H1 (cell line): ENCODE results near the gene EPN3. TPM values are rescaled to one million over a fixed set of nuclear protein-coding genes. Genes with fewer than 3 reads are reported as not detected.

Source experiments
- CTCF ChIA-PET: fragments of 300-600 bp; sonication (Branson Sonifier 250); formaldehyde crosslinking; loops from one replicate; lab custom pipeline; 2021; ENCODE audit not compliant: partially characterized antibody; lab: Charles Lee
- POLR2A ChIA-PET: fragments of 300-600 bp; sonication (Branson Sonifier 250); formaldehyde crosslinking; loops from one replicate; lab custom pipeline; 2021; ENCODE audit warnings: inconsistent platforms; ENCODE audit not compliant: partially characterized antibody; lab: Charles Lee
- DNase-seq, 2 experiments: peaks; one replicate each; pipeline versions ENCODE4 v3.0.0 to v3.0.0-alpha.2; 2010 to 2022; ENCODE audit warnings: low spot score in 2 of 2, low read depth in 1 of 2, mixed read lengths in 1 of 2
- FAIRE-seq: peaks from 2 replicates; lab custom pipeline; 2011; peaks lifted over from hg19 to GRCh38; lab: Jason Lieb, UNC
- H2AFZ ChIP-seq: 2 replicates; pipeline ENCODE4 v1.8.1; 2012; ENCODE audit warnings: low read length, inconsistent platforms
- H2AK5ac ChIP-seq: 2 replicates; pipeline ENCODE4 v1.6.1; 2013; ENCODE audit warnings: low read depth, low read length
- H2BK120ac ChIP-seq: replicated peaks from 2 replicates; pipeline ENCODE3; 2013; ENCODE audit warnings: low read depth, low read length, inconsistent platforms
- H2BK12ac ChIP-seq: 2 replicates; pipeline ENCODE4 v1.6.1; 2013; ENCODE audit warnings: low read depth, low read length
- H2BK15ac ChIP-seq: 2 replicates; pipeline ENCODE4 v1.6.1; 2013; ENCODE audit warnings: low read length
- H2BK20ac ChIP-seq: 2 replicates; pipeline ENCODE4 v1.6.1; 2013; ENCODE audit warnings: low read length
- H2BK5ac ChIP-seq: 2 replicates; pipeline ENCODE4 v1.6.1; 2013; ENCODE audit warnings: low read depth, low read length
- H3K14ac ChIP-seq: 2 replicates; pipeline ENCODE4 v1.6.1; 2013; ENCODE audit warnings: inconsistent platforms; ENCODE audit not compliant: insufficient read length
- H3K18ac ChIP-seq: 2 replicates; pipeline ENCODE4 v1.6.1; 2013; ENCODE audit warnings: low read length; ENCODE audit errors: extremely low read depth
- H3K23ac ChIP-seq: 2 replicates; pipeline ENCODE4 v1.6.1; 2013; ENCODE audit warnings: inconsistent platforms; ENCODE audit not compliant: insufficient read length
- H3K23me2 ChIP-seq: 2 replicates; pipeline ENCODE4 v1.6.1; 2013; ENCODE audit warnings: low read depth, low read length
- H3K27ac ChIP-seq: 2 replicates; pipeline ENCODE4 v1.6.1; 2011; ENCODE audit warnings: low read depth, low read length, inconsistent platforms
- H3K27me3 ChIP-seq, 4 experiments: replicated peaks in 1 of 4; 1 replicate in 1 of 4; 2 replicates in 3 of 4; pipeline versions ENCODE4 v1.6.1 to v1.8.1; 2011 to 2013; ENCODE audit warnings: low read length in 3 of 4, mild to moderate bottlenecking in 3 of 4, inconsistent platforms in 2 of 4, mixed read lengths in 2 of 4, moderate library complexity in 1 of 4; ENCODE audit not compliant: control insufficient read depth in 3 of 4, insufficient read depth in 3 of 4; ENCODE audit errors: extremely low read depth in 1 of 4
- H3K36me3 ChIP-seq, 4 experiments: 2 replicates each; pipeline versions ENCODE4 v1.6.1 to v1.8.1; 2011 to 2013; ENCODE audit warnings: mild to moderate bottlenecking in 4 of 4, low read length in 3 of 4, moderate library complexity in 2 of 4, control low read depth in 1 of 4, inconsistent platforms in 1 of 4; ENCODE audit not compliant: insufficient read depth in 4 of 4, control insufficient read depth in 2 of 4
- H3K4ac ChIP-seq: replicated peaks from 2 replicates; pipeline ENCODE3; 2013; ENCODE audit warnings: low read length, low read depth, mixed read lengths, inconsistent platforms; ENCODE audit not compliant: insufficient read length
- H3K4me1 ChIP-seq, 4 experiments: replicated peaks in 1 of 4; 1 replicate in 1 of 4; 2 replicates in 3 of 4; pipeline versions ENCODE4 v1.6.1 to v1.8.1; 2011 to 2013; ENCODE audit warnings: low read length in 3 of 4, inconsistent platforms in 2 of 4, mixed read lengths in 1 of 4; ENCODE audit not compliant: insufficient read depth in 4 of 4, control insufficient read depth in 3 of 4
- H3K4me2 ChIP-seq, 2 experiments: 2 replicates each; pipeline versions ENCODE4 v1.6.1 to v1.8.1; 2011 to 2013; ENCODE audit warnings: low read depth in 2 of 2, low read length in 2 of 2, control low read depth in 1 of 2, inconsistent platforms in 1 of 2, mild to moderate bottlenecking in 1 of 2; ENCODE audit not compliant: insufficient read depth in 1 of 2
- H3K4me3 ChIP-seq, 4 experiments: fragments of 200-600, 300-600 bp in 1 of 4; sonication (generic), shearing (Covaris generic), sonication (Bioruptor Twin) in 1 of 4; 2 replicates each; pipeline versions ENCODE4 v1.5.1 to v1.8.1; 2011 to 2016; ENCODE audit warnings: low read length in 4 of 4, low read depth in 3 of 4, control low read depth in 2 of 4, inconsistent platforms in 2 of 4, mild to moderate bottlenecking in 2 of 4, mixed read lengths in 1 of 4, moderate library complexity in 1 of 4; ENCODE audit not compliant: insufficient read depth in 2 of 4; ENCODE audit errors: extremely low read depth in 1 of 4
- H3K56ac ChIP-seq: replicated peaks from 2 replicates; pipeline ENCODE3; 2013; ENCODE audit warnings: low read depth, mild to moderate bottlenecking, mixed read lengths, low read length, inconsistent platforms; ENCODE audit not compliant: insufficient read length
- H3K79me1 ChIP-seq: 2 replicates; pipeline ENCODE4 v1.6.1; 2013; ENCODE audit warnings: low read depth, low read length, control low read depth
- H3K79me2 ChIP-seq, 2 experiments: 2 replicates each; pipeline versions ENCODE4 v1.6.1 to v1.8.1; 2012 to 2013; ENCODE audit warnings: low read length in 2 of 2, mild to moderate bottlenecking in 2 of 2, inconsistent platforms in 1 of 2; ENCODE audit not compliant: insufficient read depth in 2 of 2, control insufficient read depth in 1 of 2
- H3K9ac ChIP-seq, 4 experiments: replicated peaks in 1 of 4; 1 replicate in 1 of 4; 2 replicates in 3 of 4; pipeline versions ENCODE4 v1.6.1 to v1.8.1; 2011 to 2013; ENCODE audit warnings: low read depth in 3 of 4, low read length in 3 of 4, control low read depth in 2 of 4, mild to moderate bottlenecking in 2 of 4, moderate library complexity in 2 of 4, inconsistent platforms in 1 of 4; ENCODE audit errors: extremely low read depth in 1 of 4
- H3K9me3 ChIP-seq, 2 experiments: 2 replicates each; pipeline versions ENCODE4 v1.6.1 to v1.8.1; 2012 to 2013; ENCODE audit warnings: mild to moderate bottlenecking in 2 of 2, moderate library complexity in 2 of 2, control low read depth in 1 of 2, inconsistent platforms in 1 of 2, low read depth in 1 of 2, low read length in 1 of 2, mixed read lengths in 1 of 2; ENCODE audit not compliant: insufficient read depth in 2 of 2
- H4K20me1 ChIP-seq, 2 experiments: replicated peaks in 1 of 2; 2 replicates each; pipeline versions ENCODE3 to v1.8.1; 2011 to 2013; ENCODE audit warnings: inconsistent platforms in 2 of 2, low read length in 2 of 2, mild to moderate bottlenecking in 1 of 2; ENCODE audit not compliant: insufficient read depth in 2 of 2, control insufficient read depth in 1 of 2
- H4K5ac ChIP-seq: 2 replicates; pipeline ENCODE4 v1.6.1; 2013; ENCODE audit warnings: low read length, low read depth, mixed read lengths, inconsistent platforms; ENCODE audit not compliant: insufficient read length
- H4K8ac ChIP-seq: 2 replicates; pipeline ENCODE4 v1.8.0; 2013; ENCODE audit warnings: mild to moderate bottlenecking, moderate library complexity, low read length, inconsistent platforms; ENCODE audit not compliant: insufficient read depth; ENCODE audit errors: extremely low read depth
- H4K91ac ChIP-seq: replicated peaks from 2 replicates; pipeline ENCODE3; 2013; ENCODE audit warnings: low read length, mixed read lengths, inconsistent platforms; ENCODE audit not compliant: insufficient read length
- BCL11A ChIP-seq, 2 experiments: IDR thresholded peaks; one replicate each; pipeline ENCODE4 v1.6.1; 2011; ENCODE audit warnings: low read depth in 2 of 2, low read length in 2 of 2, mild to moderate bottlenecking in 2 of 2
- CBX5 ChIP-seq: fragments of 300-800, 300-1000 bp; sonication (generic); IDR thresholded peaks from 2 replicates; pipeline ENCODE4 v1.7.1; 2016; ENCODE audit warnings: antibody characterized with exemption, low read length, low read depth
- EZH2 ChIP-seq: fragments of 200-600 bp; sonication (generic); IDR thresholded peaks from 2 replicates; pipeline ENCODE4 v1.7.1; 2012; ENCODE audit warnings: low read depth, mild to moderate bottlenecking, moderate library complexity, low read length, inconsistent platforms; ENCODE audit not compliant: severe bottlenecking
- FOSL1 ChIP-seq: IDR thresholded peaks from 2 replicates; pipeline ENCODE4 v1.6.1; 2011; ENCODE audit warnings: mild to moderate bottlenecking, low read depth, low read length, moderate library complexity; ENCODE audit not compliant: insufficient read depth
- RNF2 ChIP-seq: fragments of 200-900, 300-1000 bp; sonication (generic); IDR thresholded peaks from 2 replicates; pipeline ENCODE4 v1.7.1; 2016; ENCODE audit warnings: borderline replicate concordance, low read depth, mild to moderate bottlenecking, antibody characterized with exemption, low read length; ENCODE audit not compliant: poor library complexity, severe bottlenecking; ENCODE audit errors: missing control alignments
- RXRA ChIP-seq: IDR thresholded peaks from 2 replicates; pipeline ENCODE4 v1.6.1; 2011; ENCODE audit warnings: low read depth, mild to moderate bottlenecking, low read length, moderate library complexity; ENCODE audit not compliant: insufficient read depth
- TAF1 ChIP-seq: IDR thresholded peaks from 2 replicates; pipeline ENCODE4 v1.6.1; 2011; ENCODE audit warnings: mild to moderate bottlenecking, low read depth, low read length
- TAF7 ChIP-seq: optimal IDR thresholded peaks from 2 replicates; pipeline ENCODE3; 2011; ENCODE audit warnings: low read depth, mild to moderate bottlenecking, inconsistent platforms, low read length, moderate library complexity, borderline replicate concordance
- USF2 ChIP-seq: IDR thresholded peaks from 2 replicates; pipeline ENCODE4 v1.6.1; 2011; ENCODE audit warnings: low read length, improper control_type of control experiment
- WGBS, 2 experiments: shearing (Covaris generic) in 1 of 2; methylation state at CpG; one replicate each; pipeline versions ENCODE4 v1.1.6 to v1.1.7; 2013 to 2015; ENCODE audit warnings: low lambda C conversion rate in 2 of 2, mixed read lengths in 2 of 2, inconsistent platforms in 1 of 2, low coverage in 1 of 2, missing lambda C conversion rate in 1 of 2; ENCODE audit not compliant: insufficient replicate concordance in 2 of 2, insufficient coverage in 1 of 2, insufficient read length in 1 of 2; ENCODE audit errors: extremely low coverage in 1 of 2, missing lambda C conversion rate in 1 of 2; 5-methylcytosine and 5-hydroxymethylcytosine counted together
- polyA plus RNA-seq, 7 experiments: library from polyadenylated mRNA; depleted of rRNA in 3 of 7; stranded (reverse) in 5 of 7; unstranded in 2 of 7; fragments of >200 nt in 5 of 7; fragments of 200-250 nt in 2 of 7; gene quantifications; 1 replicate in 5 of 7; 2 replicates in 1 of 7; 4 replicates in 1 of 7; pipeline versions ENCODE4 v1.2.1 to v1.2.3, GENCODE V29; 2011 to 2013; ENCODE audit warnings: missing spikeins in 2 of 7, mixed read lengths in 2 of 7
- total RNA-seq: library from RNA; stranded (reverse); fragmentation: NEBNext Ultra II Directional; extraction: Animal tissue kit (Norgen Biotek cat#: 25700); gene quantifications from 2 replicates; pipeline ENCODE4 v1.2.1, GENCODE V29; 2021

The EPN3 gene
- total and polyA plus RNA-seq, 2 of the 8 experiments (the other 6 are each of a cell fraction or from before 2014, with no cell fraction given), result 6.7 to 7.9 TPM

- Histone ChIP-seq H4K5ac (no peak overlapping the region), H2BK120ac (no peak overlapping the region), H3K9me3 (no peaks in the 10 kb centered on the region), H4K91ac (no peak overlapping the region), H2BK20ac (no peak overlapping the region), H3K23ac (no peak overlapping the region), H3K9ac (no peak overlapping the region), H3K56ac (no peak overlapping the region), H2BK5ac (no peak overlapping the region), H3K27ac (no peak overlapping the region), H3K4ac (no peak overlapping the region), H3K79me2 (no peaks in the 10 kb centered on the region), H3K4me1 (peaks cover 0 to 13% (median 8%) of the 10 kb centered on the region in 4 experiments; a peak in 6 of 7 replicates), H3K14ac (no peak overlapping the region), H3K27me3 (peaks cover 13 to 46% (median 37%) of the 10 kb centered on the region in 4 experiments), H2AK5ac (no peak overlapping the region), H2BK12ac (no peak overlapping the region), H3K18ac (no peak overlapping the region), H4K8ac (no peak overlapping the region), H3K4me3 (no peak overlapping the region), H4K20me1 (no peaks in the 10 kb centered on the region), H2BK15ac (no peak overlapping the region), H3K23me2 (peaks cover 17% of the 10 kb centered on the region; the same call in 1 of the 2 replicates), H2AFZ (no peak overlapping the region), H3K4me2 (no peak overlapping the region; a peak in 1 of 4 replicates), H3K36me3 (no peaks in the 10 kb centered on the region), H3K79me1 (no peaks in the 10 kb centered on the region)
- CTCF ChIA-PET, result interaction anchor here (0.8 to 12.4 kb wide), 8 partner anchors 10 to 138 kb away, joined by 3 to 112 read pairs (median 5); no protein-coding TSS in a partner anchor
- 90% methylated on average over 4 of the region's 4 CpGs; no CpG with 5 or more reads in 1 of the 2 experiments for WGBS, 2 experiments
- POLR2A ChIA-PET, result interaction anchor here (1.1 to 1.4 kb wide), 2 partner anchors 10 to 82 kb away, joined by 3 to 5 read pairs; partner anchors contain the start of gene SPATA20
- DNase-seq, result no peak
- no peak for FAIRE-seq
- TF ChIP-seq CBX5, result no peak
- TF ChIP-seq FOSL1, result no peak
- no peak for TF ChIP-seq EZH2
- no peak for TF ChIP-seq USF2
- TF ChIP-seq RNF2, result no peak
- TF ChIP-seq RXRA, result no peak
- no peak for TF ChIP-seq TAF1
- no peak for TF ChIP-seq TAF7
- no peak for TF ChIP-seq BCL11A (IDR thresholded peaks at IDR 0.05; ENCODE audit: low read depth in 2 of 2, low read length in 2 of 2)
Observed at GRCh38 chr17:50557630-50558029, 25.1 kb downstream of the EPN3 start.
